HPDE6-E6E7 (cell line): ENCODE results near the gene CCDC182.

Source experiments
- DNase-seq: peaks from one replicate; pipeline ENCODE4 v3.0.0; 2011; ENCODE audit warnings: missing footprints; ENCODE audit errors: extremely low spot score

CCDC182 gene

GRCh38 chr17:57757735-57758134, 12.6 kb upstream of the CCDC182 start:
- no peak for DNase-seq

- DNase-seq, result no peak
These were observed 11.9 kb upstream of the CCDC182 start for GRCh38 chr17:57756951-57757350.

- DNase-seq, result no peak
These were observed 10.5 kb upstream of the CCDC182 start for GRCh38 chr17:57755480-57756070.

GRCh38 chr17:57752031-57752905, 7.2 kb upstream of the CCDC182 start:
- DNase-seq, result no peak

- DNase-seq, result no peak
These were observed 6.4 kb upstream of the CCDC182 start for GRCh38 chr17:57751348-57751971.

GRCh38 chr17:57750895-57751294, 5.8 kb upstream of the CCDC182 start:
- no peak for DNase-seq

- no peak for DNase-seq
These were observed 5.2 kb upstream of the CCDC182 start for GRCh38 chr17:57750109-57750871.

- DNase-seq, result no peak
These were observed 4.6 kb upstream of the CCDC182 start for GRCh38 chr17:57749701-57750100.

- peak; percentile 67 for DNase-seq
These were observed 2.3 kb upstream of the CCDC182 start for GRCh38 chr17:57747221-57748017.

GRCh38 chr17:57746221-57746620, 1.1 kb upstream of the CCDC182 start:
- no peak for DNase-seq

- no peak for DNase-seq
These were observed 616 bp downstream of the CCDC182 start for GRCh38 chr17:57744195-57745170.

- no peak for DNase-seq
These were observed 4.9 kb downstream of the CCDC182 start for GRCh38 chr17:57740235-57740528.

GRCh38 chr17:57739402-57740234, 5.5 kb downstream of the CCDC182 start:
- peak; percentile 16 for DNase-seq

GRCh38 chr17:57737450-57737849, 7.6 kb downstream of the CCDC182 start:
- no peak for DNase-seq

- peak; percentile 35 for DNase-seq
These were observed 9.4 kb downstream of the CCDC182 start for GRCh38 chr17:57735707-57736106.

GRCh38 chr17:57735230-57735629, 9.9 kb downstream of the CCDC182 start:
- no peak for DNase-seq

- DNase-seq, result no peak
These were observed 12.0 kb downstream of the CCDC182 start for GRCh38 chr17:57733085-57733484.

- no peak for DNase-seq
These were observed 13.0 kb downstream of the CCDC182 start for GRCh38 chr17:57732062-57732461.

GRCh38 chr17:57730026-57730701, 14.9 kb downstream of the CCDC182 start:
- DNase-seq, result no peak
